Heart right ventricle (tissue), 16 donors: ENCODE measurements around the gene GAP43. TPM values are rescaled to one million over a fixed set of nuclear protein-coding genes. Genes with fewer than 3 reads are reported as not detected.

Experiments used
- ATAC-seq, 8 donors: fragments of 200-7000 bp; cut with Tn5 transposase; one replicate each; pipeline ENCODE4 v1.9.1; 2020; ENCODE audit warnings: mild to moderate bottlenecking in 8 of 8, moderate library complexity in 8 of 8, moderate number of reproducible peaks in 1 of 8
- DNase-seq, 2 donors: peaks; one replicate each; pipeline ENCODE4 v3.0.0-alpha.2; 2020
- H3K27ac ChIP-seq, 10 donors: fragments of 200-600 bp; sonication (generic) in 2 of 10; one replicate each; pipeline versions ENCODE4 v1.5.0 to v1.8.0; 2020 to 2022; ENCODE audit warnings: mild to moderate bottlenecking in 3 of 10
- H3K27me3 ChIP-seq, 7 donors: fragments of 200-600 bp; one replicate each; pipeline ENCODE4 v1.8.0; 2021 to 2022; ENCODE audit warnings: mild to moderate bottlenecking in 2 of 7
- H3K36me3 ChIP-seq, 9 donors: fragments of 200-600 bp; sonication (generic) in 1 of 9; one replicate each; pipeline versions ENCODE4 v1.5.0 to v1.8.0; 2020 to 2022; ENCODE audit warnings: mild to moderate bottlenecking in 2 of 9
- H3K4me1 ChIP-seq, 9 donors: fragments of 200-600 bp; sonication (generic) in 1 of 9; one replicate each; pipeline versions ENCODE4 v1.5.0 to v1.8.0; 2020 to 2022; ENCODE audit warnings: mild to moderate bottlenecking in 4 of 9
- H3K4me3 ChIP-seq, 10 donors: fragments of 200-600 bp; sonication (generic) in 2 of 10; one replicate each; pipeline versions ENCODE4 v1.5.0 to v1.8.0; 2020 to 2022; ENCODE audit warnings: mild to moderate bottlenecking in 7 of 10, moderate library complexity in 2 of 10
- H3K9me3 ChIP-seq, 11 donors: fragments of 200-600 bp in 10 of 11; sonication (generic) in 2 of 11; one replicate each; pipeline versions ENCODE4 v1.5.0 to v1.8.0; 2013 to 2022; ENCODE audit warnings: mild to moderate bottlenecking in 2 of 11, control low read depth in 1 of 11, moderate library complexity in 1 of 11
- WGBS, 2 donors: extraction: QIAGEN DNeasy Blood & Tissue Kit; methylation state at CpG; one replicate each; pipeline ENCODE4 v1.1.7; 2013; ENCODE audit warnings: inconsistent platforms in 1 of 2; 5-methylcytosine and 5-hydroxymethylcytosine counted together
- intact Hi-C, 10 donors: fragments of 100-400 bp; cut with DNase I; formaldehyde crosslinking; loops; one replicate each; pipeline versions ENCODE4 v1.11.1 to v1.14.2; 2022
- polyA plus RNA-seq, 2 donors: library from polyadenylated mRNA; stranded (reverse); fragments of 200-250 nt; gene quantifications; one replicate each; pipeline ENCODE4 v1.2.3, GENCODE V29; 2013
- total RNA-seq, 10 donors: library from RNA; stranded (reverse); fragmentation: NEBNext Ultra II Directional in 3 of 10; extraction: Animal tissue kit (Norgen Biotek cat#: 25700) in 3 of 10; gene quantifications; one replicate each; pipeline versions ENCODE4 v1.2.1 to v1.2.4, GENCODE V29; 2021 to 2023
- TF ChIP-seq, protein P1 (sequence below), 9 donors: fragments of 200-600 bp; sonication (generic) in 2 of 9; IDR thresholded peaks; one replicate each; pipeline versions ENCODE4 v1.5.0 to v1.8.0; 2021 to 2022; ENCODE audit warnings: antibody characterized with exemption in 9 of 9, mild to moderate bottlenecking in 5 of 9, moderate library complexity in 1 of 9
- donor health status: Arrhythmogenic right ventricular cardiomyopathy.
- donor health status: ischemic (EF 13 %, LVEDD 7.1; RV severe dilation, severe dysfunction).
- donor health status: healthy with polysubstance abuse.
- donor health status: DM: no; HTN: yes; CAD: no.
- donor health status: DM: no; HTN: no; CAD: no.
- donor health status: ischemic (EF 25% LVEDD 6.9; RV normal size, moderate dysfunction).
- donor health status: ischemic (EF 25% LVEDD 5.7; RV mildly dilated, moderate dysfunction).
- donor health status: healthy.
- donor health status: DM: yes; HTN: yes; CAD: no.
- donor health status: Ischemic cardiomyopathy.
- donor health status: ischemic (EF 35%, LVEDD 5.7; RV mildly dilated, moderate dysfunction).
- donor health status: nonischemic (EF 11% LVEDD 7.7; RV severe dilation, severe dysfunction).
- donor health status: DM: yes; HTN: yes; CAD: no.
- donor health status: PGD.
- donor health status: ischemic (EF 29% LVEDD 5.4; RV normal size, mild dysfunction).
- donor health status: nonischemic (EF 23%, LVEDD 6.1; RV moderate dilation, normal function).

The GAP43 gene
- total and polyA plus RNA-seq, 12 donors: 0.29 to 2.3 (median 0.83) TPM; not detected in 1

DNA sequence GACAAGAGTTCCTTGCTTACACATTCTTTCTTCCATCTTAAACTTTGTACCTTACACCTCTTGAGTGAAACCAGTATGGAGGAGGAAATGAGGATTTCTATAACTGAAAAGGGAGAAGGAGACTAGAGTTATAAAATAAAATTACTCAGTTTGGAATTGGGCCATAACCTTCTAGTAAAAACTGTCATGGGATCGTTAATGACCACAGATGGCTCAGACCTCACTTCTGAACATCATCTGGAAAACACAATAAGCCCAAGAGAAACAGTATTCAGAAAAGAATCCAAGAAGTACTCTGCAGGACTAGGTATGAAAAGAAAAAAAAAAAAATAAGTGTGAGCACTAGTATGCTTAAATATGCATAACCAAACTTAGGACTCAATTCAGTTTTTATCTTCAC lies 12.1 kb downstream of the GAP43 start:
- intact Hi-C loops: no loop called here
- no peaks in the 10 kb centered on the region for H3K9me3 ChIP-seq
- no peak overlapping the region for H3K4me3 ChIP-seq
- TF ChIP-seq, protein P1, sequence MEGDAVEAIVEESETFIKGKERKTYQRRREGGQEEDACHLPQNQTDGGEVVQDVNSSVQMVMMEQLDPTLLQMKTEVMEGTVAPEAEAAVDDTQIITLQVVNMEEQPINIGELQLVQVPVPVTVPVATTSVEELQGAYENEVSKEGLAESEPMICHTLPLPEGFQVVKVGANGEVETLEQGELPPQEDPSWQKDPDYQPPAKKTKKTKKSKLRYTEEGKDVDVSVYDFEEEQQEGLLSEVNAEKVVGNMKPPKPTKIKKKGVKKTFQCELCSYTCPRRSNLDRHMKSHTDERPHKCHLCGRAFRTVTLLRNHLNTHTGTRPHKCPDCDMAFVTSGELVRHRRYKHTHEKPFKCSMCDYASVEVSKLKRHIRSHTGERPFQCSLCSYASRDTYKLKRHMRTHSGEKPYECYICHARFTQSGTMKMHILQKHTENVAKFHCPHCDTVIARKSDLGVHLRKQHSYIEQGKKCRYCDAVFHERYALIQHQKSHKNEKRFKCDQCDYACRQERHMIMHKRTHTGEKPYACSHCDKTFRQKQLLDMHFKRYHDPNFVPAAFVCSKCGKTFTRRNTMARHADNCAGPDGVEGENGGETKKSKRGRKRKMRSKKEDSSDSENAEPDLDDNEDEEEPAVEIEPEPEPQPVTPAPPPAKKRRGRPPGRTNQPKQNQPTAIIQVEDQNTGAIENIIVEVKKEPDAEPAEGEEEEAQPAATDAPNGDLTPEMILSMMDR (IDR thresholded peaks at IDR 0.05): no peak
- H3K36me3 ChIP-seq: no peaks in the 10 kb centered on the region
- 50 to 63% methylated on average over 1 of the region's 1 CpG for whole genome bisulfite sequencing, 2 donors
- H3K27ac ChIP-seq: no peak overlapping the region
- no peaks in the 10 kb centered on the region for H3K4me1 ChIP-seq
- H3K27me3 ChIP-seq: peaks cover 0 to 9% (median 0%) of the 10 kb centered on the region in 7 donors
- ATAC-seq (no peak), DNase-seq (no peak)

DNA sequence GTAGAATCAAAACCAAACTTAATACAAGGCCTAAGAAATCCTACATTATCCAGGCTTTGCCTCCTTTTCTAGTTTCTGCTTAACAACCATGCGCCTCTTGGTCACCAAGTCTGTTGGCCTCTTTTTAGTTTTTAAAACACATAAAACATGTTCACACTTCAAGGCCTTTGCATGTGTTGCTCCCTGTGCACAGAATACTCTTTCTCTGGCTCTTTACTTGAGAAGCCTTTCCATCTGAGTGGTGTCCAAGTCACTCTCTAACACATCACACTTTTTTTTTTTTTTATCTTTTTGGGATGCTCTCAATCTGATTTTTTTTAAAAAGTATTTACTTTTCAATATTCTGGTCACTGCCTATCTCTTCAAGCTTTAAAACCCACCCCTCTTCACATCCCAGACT lies 14.9 kb downstream of the GAP43 start:
- Histone ChIP-seq H3K27me3 (peaks cover 0 to 7% (median 0%) of the 10 kb centered on the region in 7 donors), H3K4me1 (no peaks in the 10 kb centered on the region), H3K9me3 (no peaks in the 10 kb centered on the region), H3K4me3 (no peak overlapping the region), H3K36me3 (no peaks in the 10 kb centered on the region), H3K27ac (no peak overlapping the region)
- intact Hi-C loops: no loop called here
- ATAC-seq (no peak), DNase-seq (no peak)
- 91 to 93% methylated on average over 1 of the region's 1 CpG for WGBS, 2 donors
- TF ChIP-seq, protein P1 (IDR thresholded peaks at IDR 0.05): no peak

- TF ChIP-seq, protein P1 (IDR thresholded peaks at IDR 0.05): no peak
- WGBS, 2 donors: 91 to 96% methylated on average over 1 of the region's 1 CpG
- Histone ChIP-seq H3K36me3 (no peaks in the 10 kb centered on the region), H3K4me1 (no peaks in the 10 kb centered on the region), H3K9me3 (no peaks in the 10 kb centered on the region), H3K27me3 (peaks cover 0 to 2% (median 0%) of the 10 kb centered on the region in 7 donors), H3K27ac (no peak overlapping the region), H3K4me3 (no peak overlapping the region)
- ATAC-seq (no peak), DNase-seq (no peak)
- intact Hi-C loops: no loop called here
These were observed 15.7 kb downstream of the GAP43 start for GRCh38 chr3:115638991-115639390.

GRCh38 chr3:115644391-115644790 lies 21.1 kb downstream of the GAP43 start:
- Histone ChIP-seq H3K27ac (no peak overlapping the region), H3K9me3 (no peaks in the 10 kb centered on the region), H3K4me1 (peaks cover 0 to 8% (median 0%) of the 10 kb centered on the region in 9 donors), H3K36me3 (no peaks in the 10 kb centered on the region), H3K27me3 (no peaks in the 10 kb centered on the region), H3K4me3 (no peak overlapping the region)
- WGBS, 2 donors: 90 to 97% methylated on average over 1 of the region's 1 CpG
- no peak for DNase-seq
- ATAC-seq: no peak
- TF ChIP-seq, protein P1 (IDR thresholded peaks at IDR 0.05): no peak
- intact Hi-C loops: no loop called here
